Cardiac muscle cell (in vitro differentiated cells and primary cell): ENCODE results near the gene WDR59. TPM values are rescaled to one million over a fixed set of nuclear protein-coding genes. Genes with fewer than 3 reads are reported as not detected.
"Not testable (repeated sequence)": the region's sequence is repeated elsewhere in the genome, so short reads cannot be mapped to it uniquely, and the experiment has no call there.

ENCODE experiments used
- DNase-seq, 2 donors: peaks; one replicate each; pipeline versions ENCODE4 v3.0.0 to v3.0.0-alpha.2; 2010 to 2017; ENCODE audit warnings: low read depth in 1 of 2, low spot score in 1 of 2
- H3K27ac ChIP-seq: fragments of 200-600 bp; sonication (generic); 2 replicates; pipeline ENCODE4 v1.5.1; 2016
- H3K27me3 ChIP-seq: fragments of 200-600 bp; sonication (generic); 2 replicates; pipeline ENCODE4 v1.6.0; 2016; ENCODE audit warnings: control low read depth
- H3K36me3 ChIP-seq: fragments of 200-600 bp; sonication (generic); 2 replicates; pipeline ENCODE4 v1.5.1; 2016; ENCODE audit warnings: control low read depth
- H3K4me1 ChIP-seq: fragments of 200-600 bp; sonication (generic); 2 replicates; pipeline ENCODE4 v1.8.1; 2017; ENCODE audit warnings: low read depth, mild to moderate bottlenecking, mixed run types
- H3K4me3 ChIP-seq: fragments of 200-600 bp; sonication (generic); 2 replicates; pipeline ENCODE4 v1.5.1; 2016; ENCODE audit warnings: mild to moderate bottlenecking
- H3K9me3 ChIP-seq: fragments of 200-600 bp; sonication (generic); 2 replicates; pipeline ENCODE4 v1.5.1; 2017; ENCODE audit warnings: low read depth, mild to moderate bottlenecking, control low read depth
- polyA plus RNA-seq: library from polyadenylated mRNA; unstranded; fragments of >200 nt; fragmentation: Nextera tagmentation; extraction: Ambion mirVana; gene quantifications from 2 replicates; pipeline ENCODE4 v1.2.1, GENCODE V29; 2016
- total RNA-seq: library from RNA; depleted of rRNA; stranded (reverse); fragments of >200 nt; gene quantifications from 2 replicates; pipeline ENCODE4 v1.2.3, GENCODE V29; 2016
- TF ChIP-seq, protein P1 (sequence below): IDR thresholded peaks from 2 replicates; pipeline ENCODE4 v1.5.1; 2012; ENCODE audit warnings: low read depth, mild to moderate bottlenecking, low read length

The WDR59 gene
- total and polyA plus RNA-seq, 2 experiments from 2014 or later: 46.3 to 51.1 TPM

DNA sequence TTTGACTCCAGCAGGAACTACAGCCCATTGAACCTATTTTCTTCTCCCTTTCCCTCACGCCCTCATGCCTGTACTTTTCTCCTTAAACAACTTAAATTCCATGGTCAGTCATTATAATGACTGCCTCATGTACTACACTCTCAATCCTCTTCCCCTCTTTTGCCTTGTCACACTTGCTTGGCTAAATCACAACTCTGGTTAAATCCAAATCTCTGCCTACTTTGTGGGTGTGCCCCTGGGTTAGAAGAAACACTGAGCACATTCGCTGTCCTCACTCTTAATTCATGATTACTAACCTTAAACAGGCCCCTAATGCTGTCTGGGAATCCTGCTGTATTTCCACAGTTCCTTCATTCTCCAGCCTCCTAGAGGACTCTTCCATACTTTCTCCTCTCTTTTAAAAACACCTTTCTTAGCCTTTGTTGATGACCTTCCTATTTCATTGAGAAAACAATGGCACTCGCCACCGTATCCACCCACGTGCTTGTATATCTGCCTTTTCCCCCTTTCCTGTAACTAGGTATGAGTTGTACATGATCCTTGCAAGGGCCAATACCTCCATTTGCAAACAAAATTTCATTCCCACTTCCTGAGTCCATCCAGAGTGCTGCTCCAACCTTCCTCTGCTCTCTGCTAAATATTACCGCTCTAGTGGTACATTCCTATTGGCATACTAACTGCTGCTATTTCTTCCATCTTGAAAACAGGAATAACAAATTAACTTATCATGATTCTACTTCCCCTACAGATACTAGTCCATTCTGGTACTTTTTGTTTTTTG, 42.8 kb upstream of the WDR59 start:
- TF ChIP-seq, protein P1, sequence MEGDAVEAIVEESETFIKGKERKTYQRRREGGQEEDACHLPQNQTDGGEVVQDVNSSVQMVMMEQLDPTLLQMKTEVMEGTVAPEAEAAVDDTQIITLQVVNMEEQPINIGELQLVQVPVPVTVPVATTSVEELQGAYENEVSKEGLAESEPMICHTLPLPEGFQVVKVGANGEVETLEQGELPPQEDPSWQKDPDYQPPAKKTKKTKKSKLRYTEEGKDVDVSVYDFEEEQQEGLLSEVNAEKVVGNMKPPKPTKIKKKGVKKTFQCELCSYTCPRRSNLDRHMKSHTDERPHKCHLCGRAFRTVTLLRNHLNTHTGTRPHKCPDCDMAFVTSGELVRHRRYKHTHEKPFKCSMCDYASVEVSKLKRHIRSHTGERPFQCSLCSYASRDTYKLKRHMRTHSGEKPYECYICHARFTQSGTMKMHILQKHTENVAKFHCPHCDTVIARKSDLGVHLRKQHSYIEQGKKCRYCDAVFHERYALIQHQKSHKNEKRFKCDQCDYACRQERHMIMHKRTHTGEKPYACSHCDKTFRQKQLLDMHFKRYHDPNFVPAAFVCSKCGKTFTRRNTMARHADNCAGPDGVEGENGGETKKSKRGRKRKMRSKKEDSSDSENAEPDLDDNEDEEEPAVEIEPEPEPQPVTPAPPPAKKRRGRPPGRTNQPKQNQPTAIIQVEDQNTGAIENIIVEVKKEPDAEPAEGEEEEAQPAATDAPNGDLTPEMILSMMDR: no peak
- Histone ChIP-seq H3K27me3 (no peaks in the 10 kb centered on the region), H3K27ac (peak overlapping the region; percentile 27), H3K4me3 (no peak overlapping the region), H3K9me3 (no peaks in the 10 kb centered on the region), H3K36me3 (no peaks in the 10 kb centered on the region), H3K4me1 (no peaks in the 10 kb centered on the region)
- DNase-seq: no peak

DNA sequence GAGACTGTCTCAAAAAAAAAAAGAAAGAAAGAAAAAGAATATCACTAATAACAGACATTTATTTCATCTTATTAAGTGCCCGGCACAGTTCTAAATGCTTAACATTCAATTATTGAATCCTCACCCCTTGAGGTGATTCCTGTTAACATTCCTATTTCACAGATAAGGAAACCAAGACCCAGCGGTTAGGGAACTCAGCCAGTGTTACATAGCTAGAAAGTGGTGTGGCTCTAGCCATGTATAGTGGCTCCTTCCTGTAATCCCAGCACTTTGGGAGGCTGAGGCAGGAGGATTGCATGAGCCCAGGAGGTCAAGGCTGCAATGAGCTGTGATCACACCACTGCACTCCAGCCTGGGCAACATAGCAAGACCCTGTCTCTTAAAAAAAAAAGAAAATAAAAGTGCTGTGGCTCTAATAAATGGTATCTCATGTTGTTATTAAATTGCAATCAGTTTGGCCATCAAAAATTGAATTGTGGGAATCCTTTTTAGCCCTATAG, 42.0 kb upstream of the WDR59 start:
- Histone ChIP-seq H3K4me3 (no peak overlapping the region), H3K27ac (no peak overlapping the region), H3K36me3 (no peaks in the 10 kb centered on the region), H3K9me3 (no peaks in the 10 kb centered on the region), H3K4me1 (no peaks in the 10 kb centered on the region), H3K27me3 (no peaks in the 10 kb centered on the region)
- DNase-seq: peak in 1 of 2 donors; percentile 74
- TF ChIP-seq, protein P1: no peak

DNA sequence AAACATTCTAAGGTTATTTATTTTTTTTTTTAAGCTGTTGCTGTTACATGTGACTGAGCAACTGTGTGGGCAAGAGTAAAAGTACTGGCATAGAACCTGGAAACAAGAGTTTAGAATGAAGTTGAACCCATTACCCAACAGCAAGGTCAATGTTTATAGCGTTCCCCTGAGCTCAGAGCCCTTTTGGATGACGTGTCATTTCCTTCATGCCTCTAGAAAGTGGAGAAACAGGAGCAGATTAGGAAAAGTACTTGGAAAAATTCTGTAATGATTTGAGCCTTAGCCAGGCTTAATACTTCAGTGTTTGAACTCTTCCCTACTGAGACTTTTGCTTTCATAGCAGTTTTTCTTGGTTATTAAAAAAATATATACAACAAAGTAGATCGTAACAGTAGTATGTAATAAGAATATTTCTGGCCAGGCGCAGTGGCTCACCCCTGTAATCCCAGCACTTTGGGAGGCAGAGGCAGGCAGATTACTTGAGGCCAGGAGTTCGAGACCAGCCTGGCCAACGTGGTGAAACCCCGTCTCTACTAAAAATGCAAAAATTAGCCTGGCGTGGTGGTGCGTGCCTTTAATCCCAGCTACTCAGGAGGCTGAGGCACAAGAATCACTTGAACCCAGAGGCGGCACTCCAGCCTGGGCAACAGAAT, 41.4 kb upstream of the WDR59 start:
- not testable (repeated sequence) for H3K4me3 ChIP-seq, H3K4me1 ChIP-seq, H3K27me3 ChIP-seq, H3K9me3 ChIP-seq, H3K36me3 ChIP-seq, H3K27ac ChIP-seq
- DNase-seq: peak in 1 of 2 donors; percentile 97

DNA sequence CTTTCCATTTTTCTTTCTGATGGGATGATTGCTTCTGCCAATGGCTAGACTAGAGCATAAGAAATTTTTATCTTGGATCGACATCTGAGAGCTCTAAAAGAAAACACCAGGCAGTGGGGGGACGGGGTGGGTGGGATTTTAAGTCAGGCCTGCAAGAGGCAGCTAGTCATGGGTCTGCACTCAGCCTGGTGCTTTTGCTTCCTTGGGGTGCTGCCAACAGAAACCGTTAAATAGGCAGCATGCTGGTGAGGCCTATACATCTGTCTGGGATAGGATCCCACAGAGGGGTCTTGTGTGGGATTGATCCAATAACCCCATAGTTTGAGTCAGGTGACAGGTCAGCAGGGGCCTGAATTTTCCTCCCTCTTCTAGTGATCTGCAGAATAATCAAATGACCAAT, 40.8 kb upstream of the WDR59 start:
- Histone ChIP-seq H3K9me3 (no peaks in the 10 kb centered on the region), H3K36me3 (no peaks in the 10 kb centered on the region), H3K27ac (no peak overlapping the region), H3K27me3 (no peaks in the 10 kb centered on the region), H3K4me3 (no peak overlapping the region), H3K4me1 (no peaks in the 10 kb centered on the region)
- TF ChIP-seq, protein P1: no peak
- DNase-seq: peak in 1 of 2 donors; percentile 47

DNA sequence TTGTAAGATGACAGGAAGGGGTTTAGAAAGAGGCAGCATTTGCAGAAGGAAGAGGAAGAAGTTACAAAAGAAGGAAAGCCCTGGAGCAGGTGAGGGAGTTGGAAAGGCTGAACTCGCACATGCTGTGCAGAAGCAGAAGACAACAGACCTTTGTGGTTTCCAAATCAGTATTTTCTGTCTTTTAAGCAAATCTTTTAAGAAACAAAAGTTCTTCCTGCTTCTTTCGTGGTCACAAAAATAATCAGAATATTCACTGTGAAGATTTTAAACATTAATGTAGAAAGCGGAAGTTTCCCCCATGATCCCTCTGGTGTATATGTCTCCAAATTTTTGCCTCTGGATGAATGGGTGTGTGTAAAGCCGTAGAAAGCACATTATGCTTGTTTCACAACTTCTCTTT, 39.7 kb upstream of the WDR59 start:
- no peak overlapping the region for H3K27ac ChIP-seq
- H3K4me1 ChIP-seq: no peaks in the 10 kb centered on the region
- H3K36me3 ChIP-seq: no peaks in the 10 kb centered on the region
- TF ChIP-seq, protein P1: no peak
- no peak overlapping the region for H3K4me3 ChIP-seq
- no peaks in the 10 kb centered on the region for H3K9me3 ChIP-seq
- DNase-seq: no peak
- H3K27me3 ChIP-seq: no peaks in the 10 kb centered on the region

DNA sequence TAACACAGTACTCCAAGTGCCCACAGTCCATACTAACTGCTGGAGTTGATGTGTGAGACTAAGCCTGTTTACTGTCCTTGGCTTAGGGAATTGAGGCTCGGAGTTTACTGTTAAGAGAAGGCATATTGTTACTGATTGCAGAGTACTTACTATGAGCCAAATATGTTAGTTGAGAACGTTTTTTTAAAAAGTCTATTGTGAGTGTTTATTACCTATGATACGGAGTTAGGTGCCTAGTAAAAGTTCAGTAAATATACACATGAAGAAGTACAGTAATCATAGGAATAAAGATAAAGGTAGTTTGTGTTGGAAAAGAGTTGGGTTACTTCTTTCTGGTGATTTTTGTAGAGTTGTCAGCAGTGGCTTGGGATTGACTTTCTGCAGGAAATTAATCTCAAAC, 39.3 kb upstream of the WDR59 start:
- TF ChIP-seq, protein P1: no peak
- H3K27me3 ChIP-seq: no peaks in the 10 kb centered on the region
- no peak overlapping the region for H3K4me3 ChIP-seq
- H3K9me3 ChIP-seq: no peaks in the 10 kb centered on the region
- H3K27ac ChIP-seq: no peak overlapping the region
- H3K4me1 ChIP-seq: no peaks in the 10 kb centered on the region
- H3K36me3 ChIP-seq: no peaks in the 10 kb centered on the region
- no peak for DNase-seq
